Activated CD4-positive, alpha-beta T cell treated with anti-CD3 and anti-CD28 coated beads, Interleukin-2, amount 50 U/mL, for 4 hours (primary cell): ENCODE data around the gene ELP4.
"Not testable (repeated sequence)": the region's sequence is repeated elsewhere in the genome, so short reads cannot be mapped to it uniquely, and the experiment has no call there.

Experiments used
- DNase-seq, 2 experiments: peaks; one replicate each; pipeline ENCODE4 v3.0.0-alpha.2; 2020

Gene ELP4

GRCh38 chr11:31646216-31646615 lies 136.6 kb downstream of the ELP4 start:
- no peak for DNase-seq

GRCh38 chr11:31649129-31649966 lies 139.8 kb downstream of the ELP4 start:
- DNase-seq, result no peak

GRCh38 chr11:31651208-31651607 lies 141.6 kb downstream of the ELP4 start:
- no peak for DNase-seq

DNA sequence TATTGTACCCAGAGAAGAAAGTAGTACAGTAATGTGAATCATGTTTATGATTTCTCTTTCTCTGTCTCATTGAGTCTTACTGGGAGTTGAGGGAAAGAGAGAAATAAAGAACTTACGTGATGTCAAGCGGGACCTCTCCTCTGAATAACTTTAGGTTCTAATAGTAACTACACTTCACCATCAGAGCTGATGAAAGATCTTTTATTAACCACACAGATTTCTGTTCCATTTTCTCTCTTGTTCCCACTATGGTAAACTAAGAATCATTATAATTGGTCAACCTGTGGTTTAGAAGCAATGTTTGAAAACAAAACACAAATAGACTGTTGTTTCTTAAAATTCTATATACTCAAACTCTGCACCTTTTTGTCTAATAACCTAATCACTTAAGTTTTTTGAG lies 142.3 kb downstream of the ELP4 start:
- DNase-seq, result no peak

- DNase-seq, result no peak
Observed at GRCh38 chr11:31652528-31652927, 143.0 kb downstream of the ELP4 start.

GRCh38 chr11:31655483-31655882 lies 145.9 kb downstream of the ELP4 start:
- DNase-seq, result no peak

GRCh38 chr11:31656051-31656450 lies 146.5 kb downstream of the ELP4 start:
- DNase-seq, result no peak

GRCh38 chr11:31657091-31657490 lies 147.5 kb downstream of the ELP4 start:
- DNase-seq, result no peak

DNA sequence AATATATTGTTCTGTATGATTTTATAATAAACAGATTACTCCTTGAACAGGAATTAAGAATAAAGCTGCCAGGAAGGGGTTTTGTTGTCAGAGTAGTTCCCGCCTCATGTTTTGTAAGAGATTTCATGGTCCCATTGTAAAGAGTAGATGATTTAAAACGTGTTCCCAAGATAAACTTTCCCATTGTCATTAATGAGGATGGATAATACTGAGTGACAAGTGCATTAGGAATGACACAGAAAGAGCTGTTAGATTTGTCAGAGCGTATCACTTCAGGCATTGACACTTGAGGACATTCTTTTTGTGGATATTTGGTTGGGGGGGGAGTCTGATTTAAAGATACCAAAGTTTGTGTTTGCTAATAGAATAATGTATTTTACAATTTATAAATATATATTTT lies 154.6 kb downstream of the ELP4 start:
- no peak for DNase-seq

GRCh38 chr11:31664954-31665353 lies 155.4 kb downstream of the ELP4 start:
- no peak for DNase-seq

GRCh38 chr11:31671681-31672080 lies 162.1 kb downstream of the ELP4 start:
- no peak for DNase-seq

- DNase-seq, result not testable (repeated sequence)
Observed at GRCh38 chr11:31673108-31673507, 163.5 kb downstream of the ELP4 start.

- DNase-seq, result no peak
Observed at GRCh38 chr11:31676280-31676982, 166.9 kb downstream of the ELP4 start.

- no peak for DNase-seq
Observed at GRCh38 chr11:31680770-31681169, 171.2 kb downstream of the ELP4 start.

GRCh38 chr11:31687256-31687655 lies 177.7 kb downstream of the ELP4 start:
- DNase-seq, result no peak

DNA sequence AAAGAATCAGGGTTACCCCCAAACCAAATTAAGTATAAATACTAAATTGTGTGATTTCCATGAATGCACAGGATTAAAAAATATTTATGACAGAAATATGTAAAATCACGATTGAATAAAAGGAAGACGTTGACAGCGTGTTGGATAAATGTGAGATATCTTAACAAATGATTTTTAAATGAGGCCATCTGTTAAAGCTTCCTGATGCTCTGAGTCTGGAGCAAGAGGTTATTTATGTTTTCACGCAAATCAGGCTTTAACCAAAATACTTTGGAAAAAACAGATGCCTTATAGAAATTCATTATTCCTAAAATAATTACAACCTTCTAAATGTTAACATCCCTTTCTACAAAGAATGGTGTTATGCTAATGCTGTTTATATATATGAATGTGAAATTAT lies 178.3 kb downstream of the ELP4 start:
- DNase-seq, result no peak

DNA sequence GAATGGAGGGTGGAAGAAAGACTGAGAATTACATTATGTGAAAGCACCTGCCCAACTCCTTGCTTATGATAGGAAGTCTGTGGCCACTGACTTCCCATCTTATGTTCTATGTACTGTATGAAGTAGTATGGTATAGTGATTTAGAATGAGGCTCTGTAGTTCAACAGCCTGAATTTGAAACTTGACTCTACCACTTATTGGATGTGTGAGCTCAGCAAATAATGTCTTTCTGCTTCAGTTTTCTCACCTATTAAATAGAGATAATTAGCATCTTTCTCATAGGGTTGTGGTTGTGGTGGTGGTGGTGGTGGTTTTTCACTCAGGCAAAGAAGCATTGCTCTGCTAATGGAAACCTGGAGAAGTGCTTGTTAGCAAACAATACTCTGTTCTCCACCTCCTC lies 180.0 kb downstream of the ELP4 start:
- DNase-seq, result no peak

GRCh38 chr11:31690041-31690440 lies 180.5 kb downstream of the ELP4 start:
- no peak for DNase-seq

DNA sequence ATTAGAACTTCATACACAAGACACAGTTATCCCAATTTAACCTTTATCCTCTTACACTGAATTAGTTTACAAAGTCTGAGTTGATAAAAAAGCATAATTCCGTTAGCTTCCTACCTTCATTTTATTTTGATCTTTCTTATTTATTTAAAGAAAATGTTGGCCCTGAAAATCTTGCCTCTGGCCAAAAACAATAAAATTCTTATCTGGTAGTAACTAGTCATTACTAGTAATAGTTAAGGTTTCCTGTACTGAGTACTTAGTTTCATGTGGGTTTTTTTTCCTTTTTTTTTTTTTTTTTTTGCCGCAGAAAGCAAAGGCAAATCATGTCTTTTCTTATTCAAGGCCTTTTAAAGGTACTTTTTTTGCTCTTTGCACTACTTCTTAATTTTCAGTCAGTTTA lies 180.9 kb downstream of the ELP4 start:
- no peak for DNase-seq

GRCh38 chr11:31692466-31692865 lies 182.9 kb downstream of the ELP4 start:
- DNase-seq, result no peak

GRCh38 chr11:31697049-31697448 lies 187.5 kb downstream of the ELP4 start:
- not testable (repeated sequence) for DNase-seq

- DNase-seq, result no peak
Observed at GRCh38 chr11:31699066-31699465, 189.5 kb downstream of the ELP4 start.

- DNase-seq, result no peak
Observed at GRCh38 chr11:31702966-31703365, 193.4 kb downstream of the ELP4 start.

- no peak for DNase-seq
Observed at GRCh38 chr11:31706357-31706756, 196.8 kb downstream of the ELP4 start.
